ENCODE measurements around the gene PRKAR2B. TPM values are rescaled to one million over a fixed set of nuclear protein-coding genes. Genes with fewer than 3 reads are reported as not detected.

The PRKAR2B gene
- total RNA-seq (42.3 and 56.3 TPM in 2 replicates), polyA plus RNA-seq (70.4 and 75.7 TPM in 2 replicates)

GRCh38 chr7:107044347-107045194 lies at the start of gene PRKAR2B:
TSS of gene PRKAR2B (plus strand) at chr7:107044705. CDS start at chr7:107044908, 203 bp downstream.
- peaks cover 11% of the 10 kb centered on the region for H3K4me1 ChIP-seq (ENCODE audit: low read depth)
- TF ChIP-seq CTCF (IDR thresholded peaks at IDR 0.05; ENCODE audit: low read depth, low read length): no peak
- peak; percentile 83 to 93 for DNase-seq (ENCODE audit: low read depth in 1 of 2, low spot score in 1 of 2)
- H3K27ac ChIP-seq: peak within 1 kb of the TSS; percentile 66
- H3K9me3 ChIP-seq (ENCODE audit: low read depth): no peaks in the 10 kb centered on the region
- H3K27me3 ChIP-seq: no peaks in the 10 kb centered on the region
- H3K36me3 ChIP-seq: no peaks in the 10 kb centered on the region
- peak within 1 kb of the TSS; percentile 98 for H3K4me3 ChIP-seq

- Histone ChIP-seq H3K27ac (no peak overlapping the region), H3K36me3 (no peaks in the 10 kb centered on the region), H3K9me3 (ENCODE audit: low read depth) (no peaks in the 10 kb centered on the region), H3K4me3 (no peak overlapping the region), H3K27me3 (no peaks in the 10 kb centered on the region), H3K4me1 (ENCODE audit: low read depth) (peaks cover 6% of the 10 kb centered on the region)
- no peak for DNase-seq (ENCODE audit: low read depth in 1 of 2, low spot score in 1 of 2)
- TF ChIP-seq CTCF (IDR thresholded peaks at IDR 0.05; ENCODE audit: low read depth, low read length): no peak
Measured at GRCh38 chr7:106994833-106995232, 49.7 kb upstream of the PRKAR2B start.

- peaks cover 6% of the 10 kb centered on the region for H3K4me1 ChIP-seq (ENCODE audit: low read depth)
- H3K27me3 ChIP-seq: no peaks in the 10 kb centered on the region
- no peak for TF ChIP-seq CTCF (IDR thresholded peaks at IDR 0.05; ENCODE audit: low read depth, low read length)
- H3K27ac ChIP-seq: no peak overlapping the region
- DNase-seq (ENCODE audit: low read depth in 1 of 2, low spot score in 1 of 2): no peak
- no peaks in the 10 kb centered on the region for H3K9me3 ChIP-seq (ENCODE audit: low read depth)
- H3K36me3 ChIP-seq: no peaks in the 10 kb centered on the region
- no peak overlapping the region for H3K4me3 ChIP-seq
Measured at GRCh38 chr7:106997487-106998271, 46.8 kb upstream of the PRKAR2B start.

- no peaks in the 10 kb centered on the region for H3K27me3 ChIP-seq
- H3K4me1 ChIP-seq (ENCODE audit: low read depth): peaks cover 6% of the 10 kb centered on the region
- H3K4me3 ChIP-seq: no peak overlapping the region
- no peaks in the 10 kb centered on the region for H3K36me3 ChIP-seq
- TF ChIP-seq CTCF (IDR thresholded peaks at IDR 0.05; ENCODE audit: low read depth, low read length): no peak
- no peaks in the 10 kb centered on the region for H3K9me3 ChIP-seq (ENCODE audit: low read depth)
- no peak overlapping the region for H3K27ac ChIP-seq
- peak in 1 of 2 donors; percentile 49 for DNase-seq (ENCODE audit: low read depth in 1 of 2, low spot score in 1 of 2)
Measured at GRCh38 chr7:106999023-106999422, 45.5 kb upstream of the PRKAR2B start.

- Histone ChIP-seq H3K27ac (no peak overlapping the region), H3K4me3 (no peak overlapping the region), H3K9me3 (ENCODE audit: low read depth) (no peaks in the 10 kb centered on the region), H3K27me3 (no peaks in the 10 kb centered on the region), H3K4me1 (ENCODE audit: low read depth) (peaks cover 9% of the 10 kb centered on the region), H3K36me3 (no peaks in the 10 kb centered on the region)
- no peak for DNase-seq (ENCODE audit: low read depth in 1 of 2, low spot score in 1 of 2)
- TF ChIP-seq CTCF (IDR thresholded peaks at IDR 0.05; ENCODE audit: low read depth, low read length): no peak
Measured at GRCh38 chr7:107001490-107001889, 43.0 kb upstream of the PRKAR2B start.
